HCT116 (cell line): ENCODE measurements around the gene AGBL1. TPM values are rescaled to one million over a fixed set of nuclear protein-coding genes. Genes with fewer than 3 reads are reported as not detected.

Experiments used
- ATAC-seq: fragments of 200-7000 bp; cut with Tn5 transposase; 2 replicates; pipeline ENCODE4 v1.9.1; 2020; ENCODE audit warnings: mild to moderate bottlenecking, moderate library complexity
- BruUV-seq: library from RNA; stranded (reverse); fragments of 400-500 nt; replicated peaks from 2 replicates; lab custom pipeline; 2021; lab: Mats Ljungman, UMichigan
- CTCF ChIA-PET: fragments of 300-600 bp; sonication (Branson Sonifier 250); formaldehyde crosslinking; loops from one replicate; lab custom pipeline; 2021; ENCODE audit warnings: antibody characterized with exemption; lab: Charles Lee
- POLR2A ChIA-PET: fragments of 300-600, 350-600 bp; sonication (Branson Sonifier 250); formaldehyde crosslinking; loops from one replicate; lab custom pipeline; 2021; ENCODE audit warnings: antibody characterized with exemption; lab: Charles Lee
- RAD21 ChIA-PET, 2 experiments: fragments of 300-600 bp; sonication (Branson Sonifier 250); formaldehyde crosslinking; loops; one replicate each; lab custom pipeline; 2023; ENCODE audit warnings: low total read pairs in 2 of 2; ENCODE audit not compliant: uncharacterized antibody in 2 of 2, unreplicated experiment in 2 of 2, low non-redundant PET in 1 of 2; lab: Charles Lee
- DNase-seq: peaks from one replicate; pipeline ENCODE4 v3.0.0-alpha.2; 2010; ENCODE audit warnings: low read depth, low spot score
- H2AFZ ChIP-seq: fragments of 200-600 bp; shearing (Covaris generic), sonication (generic); 2 replicates; pipeline ENCODE4 v1.6.1; 2017; ENCODE audit warnings: low read depth, mixed run types, mixed read lengths, antibody characterized with exemption, low read length; ENCODE audit not compliant: poor library complexity, severe bottlenecking
- H3K27ac ChIP-seq: 2 replicates; pipeline ENCODE4 v1.5.1; 2012; ENCODE audit warnings: low read depth, low read length
- H3K27me3 ChIP-seq: fragments of 200-600 bp; sonication (generic); 2 replicates; pipeline ENCODE4 v1.6.1; 2016; ENCODE audit warnings: mixed run types, low read length, mixed read lengths; ENCODE audit not compliant: insufficient read depth
- H3K36me3 ChIP-seq, 2 experiments: fragments of 200-500 bp in 1 of 2; fragments of 200-600 bp in 1 of 2; sonication (Bioruptor generic) in 1 of 2; sonication (generic) in 1 of 2; 2 replicates each; pipeline versions ENCODE4 v1.5.1 to v1.6.1; 2014 to 2016; ENCODE audit warnings: low read length in 2 of 2, inconsistent platforms in 1 of 2, mixed read lengths in 1 of 2, mixed run types in 1 of 2; ENCODE audit not compliant: insufficient read depth in 2 of 2, control insufficient read depth in 1 of 2
- H3K4me1 ChIP-seq, 2 experiments: fragments of 200-600 bp in 1 of 2; sonication (generic) in 1 of 2; 2 replicates each; pipeline versions ENCODE4 v1.5.1 to v1.6.1; 2012 to 2017; ENCODE audit warnings: low read length in 2 of 2, inconsistent platforms in 1 of 2, mild to moderate bottlenecking in 1 of 2, mixed read lengths in 1 of 2, mixed run types in 1 of 2, moderate library complexity in 1 of 2; ENCODE audit not compliant: insufficient read depth in 2 of 2, control insufficient read depth in 1 of 2
- H3K4me2 ChIP-seq: fragments of 200-600 bp; sonication (generic); 2 replicates; pipeline ENCODE4 v1.6.1; 2017; ENCODE audit warnings: mixed run types, low read length, mixed read lengths
- H3K4me3 ChIP-seq, 2 experiments: fragments of 200-600 bp in 1 of 2; sonication (generic) in 1 of 2; replicated peaks in 1 of 2; 2 replicates each; pipeline ENCODE4 v1.5.1; 2011 to 2016; ENCODE audit warnings: low read length in 2 of 2, control low read depth in 1 of 2, low read depth in 1 of 2, mild to moderate bottlenecking in 1 of 2, mixed read lengths in 1 of 2, mixed run types in 1 of 2
- H3K79me2 ChIP-seq: fragments of 200-600 bp; sonication (generic); 2 replicates; pipeline ENCODE4 v1.6.1; 2017; ENCODE audit warnings: mild to moderate bottlenecking, mixed run types, low read length, moderate library complexity, mixed read lengths; ENCODE audit not compliant: insufficient read depth
- H3K9ac ChIP-seq: fragments of 200-600 bp; sonication (generic); 2 replicates; pipeline ENCODE4 v1.6.1; 2016; ENCODE audit warnings: low read length, mixed read lengths
- H3K9me2 ChIP-seq: fragments of 200-600 bp; sonication (generic), shearing (Covaris generic); 2 replicates; pipeline ENCODE4 v1.6.1; 2017; ENCODE audit warnings: mixed run types, mild to moderate bottlenecking, moderate library complexity; ENCODE audit not compliant: insufficient read depth
- H3K9me3 ChIP-seq, 2 experiments: fragments of 200-500 bp in 1 of 2; fragments of 200-600 bp in 1 of 2; sonication (Bioruptor generic) in 1 of 2; sonication (generic) in 1 of 2; 2 replicates each; pipeline ENCODE4 v1.6.1; 2014 to 2017; ENCODE audit warnings: low read length in 2 of 2, mixed read lengths in 2 of 2, inconsistent platforms in 1 of 2, low read depth in 1 of 2, mild to moderate bottlenecking in 1 of 2, mixed run types in 1 of 2, moderate library complexity in 1 of 2; ENCODE audit not compliant: control insufficient read depth in 1 of 2, insufficient read depth in 1 of 2
- H4K20me1 ChIP-seq: fragments of 200-600 bp; sonication (generic), shearing (Covaris generic); 2 replicates; pipeline ENCODE4 v1.6.1; 2017; ENCODE audit warnings: mixed run types, mild to moderate bottlenecking, moderate library complexity; ENCODE audit not compliant: insufficient read depth
- ATF3 ChIP-seq: IDR thresholded peaks from 2 replicates; pipeline ENCODE4 v1.6.1; 2012
- CEBPB ChIP-seq: IDR thresholded peaks from 2 replicates; pipeline ENCODE4 v1.6.1; 2012; ENCODE audit warnings: low read depth
- CTCF ChIP-seq, 3 experiments: fragments of 200-600 bp in 1 of 3; sonication (generic) in 1 of 3; IDR thresholded peaks in 2 of 3; conservative IDR thresholded peaks in 1 of 3; 2 replicates each; pipeline ENCODE4 v1.5.1; 2012 to 2017; ENCODE audit warnings: low read depth in 2 of 3, low read length in 2 of 3, antibody characterized with exemption in 1 of 3, borderline replicate concordance in 1 of 3, control low read depth in 1 of 3, mild to moderate bottlenecking in 1 of 3, mixed read lengths in 1 of 3, mixed run types in 1 of 3, moderate library complexity in 1 of 3; ENCODE audit not compliant: insufficient read depth in 1 of 3
- EZH2 ChIP-seq: fragments of 200-600 bp; sonication (generic); IDR thresholded peaks from 2 replicates; pipeline ENCODE4 v1.6.1; 2017; ENCODE audit warnings: antibody characterized with exemption, mixed run types
- EZH2phosphoT487 ChIP-seq: fragments of 200-600 bp; IDR thresholded peaks from 2 replicates; pipeline ENCODE4 v1.6.1; 2018; ENCODE audit warnings: antibody characterized with exemption, borderline replicate concordance
- FOSL1 ChIP-seq: IDR thresholded peaks from 2 replicates; pipeline ENCODE4 v1.6.1; 2012; ENCODE audit warnings: low read depth
- POLR2A ChIP-seq: IDR thresholded peaks from 2 replicates; pipeline ENCODE4 v1.7.0; 2011; ENCODE audit warnings: borderline replicate concordance; ENCODE audit not compliant: insufficient read depth, insufficient read length; ENCODE audit errors: extremely low read depth
- SIN3A ChIP-seq: IDR thresholded peaks from 2 replicates; pipeline ENCODE4 v1.6.1; 2012; ENCODE audit warnings: low read depth
- TCF7L2 ChIP-seq: IDR thresholded peaks from 2 replicates; pipeline ENCODE4 v1.7.0; 2011; ENCODE audit warnings: borderline replicate concordance, inconsistent platforms; ENCODE audit not compliant: insufficient read depth, insufficient read length; ENCODE audit errors: extremely low read depth
- intact Hi-C: fragments of 100-400 bp; cut with micrococcal nuclease; formaldehyde crosslinking; loops from 2 replicates; pipeline ENCODE4 v1.10.0; 2022
- total RNA-seq: library from RNA; stranded (reverse); gene quantifications from one replicate; pipeline ENCODE4 v1.2.1, GENCODE V29; 2021; ENCODE audit not compliant: unreplicated experiment

The AGBL1 gene
- total RNA-seq, 1 experiment from 2014 or later = not detected

- H3K4me3 ChIP-seq = no peak overlapping the region
- DNase-seq (no peak), ATAC-seq (no peak)
- H3K9ac ChIP-seq = no peak overlapping the region
- no peak overlapping the region for H3K27ac ChIP-seq
- BruUV-seq = no TSS peak
- ChIA-PET CTCF (no interaction called here), POLR2A (no interaction called here), RAD21 (no interaction called here)
- no peaks in the 10 kb centered on the region for H3K4me1 ChIP-seq
- intact Hi-C loops = no loop called here
- peaks cover 13 to 37% of the 10 kb centered on the region in 2 experiments; a peak in 2 of 4 replicates for H3K9me3 ChIP-seq
- no peak overlapping the region for H2AFZ ChIP-seq
- no peak overlapping the region for H3K4me2 ChIP-seq
- H4K20me1 ChIP-seq = no peaks in the 10 kb centered on the region
- no peaks in the 10 kb centered on the region for H3K27me3 ChIP-seq
- no peaks in the 10 kb centered on the region for H3K9me2 ChIP-seq
- TF ChIP-seq EZH2phosphoT487 (no peak), SIN3A (no peak), CEBPB (no peak), TCF7L2 (no peak), POLR2A (no peak), CTCF (IDR thresholded peaks at IDR 0.05 in 2 of 3, conservative IDR thresholded peaks at IDR 0.05 in 1 of 3; ENCODE audit: borderline replicate concordance in 1 of 3, insufficient read depth in 1 of 3, low read depth in 2 of 3, low read length in 2 of 3) (no peak), ATF3 (no peak), FOSL1 (no peak), EZH2 (no peak)
- no peaks in the 10 kb centered on the region for H3K36me3 ChIP-seq
- H3K79me2 ChIP-seq = no peaks in the 10 kb centered on the region
Observed at GRCh38 chr15:86603466-86603865, 523.8 kb downstream of the AGBL1 start.
